CD4-positive, alpha-beta T cell treated with Interferon gamma for 1 hour (primary cell): ENCODE data around the gene CYP24A1.

Experiments
- DNase-seq: peaks from one replicate; pipeline ENCODE4 v3.0.0-alpha.2; 2020

CYP24A1 gene

DNA sequence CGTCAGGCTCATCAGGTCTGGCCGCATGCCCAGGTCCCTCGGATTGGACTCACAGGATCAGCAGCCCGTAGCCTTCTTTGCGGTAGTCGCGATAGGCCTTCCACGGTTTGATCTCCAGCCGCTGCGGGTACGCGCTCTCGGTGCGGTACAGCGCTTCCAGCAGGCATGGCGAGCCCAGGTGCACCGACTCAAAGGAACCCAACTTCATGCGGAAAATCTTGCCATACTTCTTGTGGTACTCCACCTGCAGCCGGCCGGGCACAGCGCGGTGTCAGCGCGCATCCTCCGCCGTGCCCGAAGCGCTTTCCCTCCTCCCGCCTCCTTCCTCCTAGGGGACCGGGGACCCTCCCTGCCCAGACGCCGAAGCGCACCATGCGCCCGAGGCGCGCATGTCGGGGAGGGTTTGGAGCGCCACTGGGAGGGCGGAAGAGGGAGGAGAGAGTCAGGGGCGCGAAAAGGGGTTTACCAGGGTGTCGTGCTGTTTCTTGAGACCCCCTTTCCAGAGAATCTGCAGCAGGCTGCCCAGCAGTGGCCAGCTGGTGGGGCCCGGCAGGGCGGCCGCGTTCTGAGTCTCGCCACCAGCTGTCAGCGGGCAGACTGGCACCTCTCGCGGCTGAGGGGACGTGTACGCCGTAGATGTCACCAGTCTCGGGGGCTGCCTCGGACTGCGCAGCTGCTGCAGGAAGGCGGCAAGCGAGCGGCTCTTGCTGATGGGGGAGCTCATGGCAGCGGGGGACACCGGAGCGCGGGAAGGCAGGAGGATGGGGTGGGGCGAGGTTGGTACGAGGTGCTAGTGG, 732 bp downstream of the CYP24A1 start:
- no peak for DNase-seq

- DNase-seq = no peak
Observed at GRCh38 chr20:54172532-54172855, 1.3 kb downstream of the CYP24A1 start.

GRCh38 chr20:54170963-54171362, 2.8 kb downstream of the CYP24A1 start:
- DNase-seq = no peak

DNA sequence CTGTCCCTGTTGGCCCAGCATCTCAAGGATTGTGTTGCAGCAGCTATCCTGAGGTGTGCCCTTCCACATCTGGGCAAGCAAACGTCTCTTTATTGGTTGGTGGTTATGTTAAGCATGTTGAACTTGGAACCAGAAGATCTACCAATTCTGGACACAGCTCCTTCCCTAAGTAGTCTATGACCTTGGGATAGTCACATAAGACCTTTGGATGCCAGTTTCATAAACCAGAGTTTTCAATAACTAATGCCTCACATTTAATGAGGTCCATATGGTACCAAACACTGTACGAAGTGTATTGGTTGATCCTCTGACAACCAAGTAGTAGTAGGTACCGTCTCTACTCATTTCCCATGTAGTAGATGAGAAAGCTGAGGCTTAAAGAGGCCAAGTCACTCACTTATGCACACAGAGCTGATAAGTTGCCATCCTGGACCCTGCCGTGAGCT, 3.7 kb downstream of the CYP24A1 start:
- no peak for DNase-seq

DNA sequence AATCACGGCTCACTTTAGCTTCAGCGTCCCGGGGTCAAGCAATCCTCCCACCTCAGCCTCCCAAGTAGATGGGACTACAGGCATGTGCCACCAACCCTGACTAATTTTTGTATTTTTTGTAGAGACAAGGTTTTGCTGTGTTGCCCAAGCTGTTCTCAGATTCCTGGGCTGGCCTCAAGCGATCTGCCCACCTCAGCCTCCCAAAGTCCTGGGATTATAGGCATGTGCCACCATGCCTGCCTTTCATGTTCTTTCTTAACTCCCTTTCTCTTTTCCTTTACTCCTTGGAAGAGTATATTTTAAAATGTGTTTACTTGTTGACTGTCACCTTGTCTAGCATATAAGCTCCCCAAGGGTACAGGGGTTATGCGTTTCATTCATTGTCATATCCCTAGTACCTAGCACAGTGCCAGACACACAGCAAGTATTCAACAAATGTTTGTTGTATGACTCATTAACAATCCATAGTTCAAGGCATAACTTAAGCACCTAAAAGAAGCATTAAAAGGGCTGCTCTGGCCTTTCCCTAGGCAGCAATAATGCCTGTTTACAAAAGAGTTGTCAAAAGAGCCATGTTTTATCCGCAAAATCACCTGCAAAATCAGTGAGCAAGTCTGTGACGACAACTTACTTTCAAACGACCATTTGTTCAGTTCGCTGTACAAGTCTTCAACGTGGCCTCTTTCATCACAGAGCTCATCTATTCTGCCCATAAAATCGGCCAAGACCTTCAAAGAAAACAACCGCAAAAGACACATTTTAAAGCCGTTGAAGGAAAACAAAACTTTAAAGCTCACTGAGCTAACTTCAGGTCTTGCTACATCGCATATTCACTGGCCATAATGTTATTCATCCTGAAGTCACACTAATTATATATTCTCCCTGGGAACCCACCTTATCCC, 4.6 kb downstream of the CYP24A1 start:
- no peak for DNase-seq

DNA sequence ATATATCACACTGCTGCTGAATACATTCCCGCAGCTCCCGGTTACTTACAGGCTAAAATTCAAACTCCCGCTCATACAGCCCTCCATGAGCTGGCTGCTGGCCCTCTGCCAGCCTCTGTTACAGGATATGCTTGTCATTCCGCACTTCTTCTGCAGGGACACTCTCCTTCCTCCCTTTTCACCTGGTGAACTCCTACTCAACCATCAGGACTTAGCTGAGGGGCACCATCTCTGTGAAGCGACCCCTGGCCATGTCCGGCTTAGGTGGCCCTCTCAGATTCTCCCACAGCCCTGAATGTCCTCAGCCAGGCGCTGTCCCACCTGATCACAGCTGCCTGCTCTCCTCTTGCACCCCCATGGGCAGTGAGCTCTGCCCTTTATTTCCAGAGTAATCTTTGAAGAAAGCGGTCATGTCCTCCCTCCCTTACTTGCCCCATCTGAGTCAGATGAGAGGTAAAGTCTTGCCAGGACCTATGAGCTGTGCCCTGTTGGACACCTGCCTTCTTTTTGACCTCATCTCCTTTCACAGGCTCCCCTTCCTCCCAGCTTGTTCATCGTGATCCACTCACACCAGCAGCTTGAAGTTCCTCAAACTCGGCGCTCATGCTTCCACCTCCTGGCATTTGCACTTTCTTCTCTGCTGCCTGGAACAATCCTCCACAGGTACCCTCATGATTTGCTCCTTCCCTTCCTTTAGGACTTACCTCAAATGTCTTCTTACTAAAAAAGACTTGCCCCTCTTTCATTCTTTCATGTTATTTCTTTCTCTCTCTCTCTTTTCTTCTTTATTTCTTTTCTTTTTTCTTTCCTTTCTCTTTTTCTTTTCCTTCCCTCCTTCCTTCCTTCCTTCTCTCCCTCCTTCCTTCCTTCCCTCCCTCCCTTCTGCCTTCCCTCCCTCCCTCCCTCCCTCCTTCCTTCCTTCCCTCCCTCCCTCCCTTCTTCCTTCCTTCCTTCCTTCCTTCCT, 5.6 kb downstream of the CYP24A1 start:
- DNase-seq = no peak

DNA sequence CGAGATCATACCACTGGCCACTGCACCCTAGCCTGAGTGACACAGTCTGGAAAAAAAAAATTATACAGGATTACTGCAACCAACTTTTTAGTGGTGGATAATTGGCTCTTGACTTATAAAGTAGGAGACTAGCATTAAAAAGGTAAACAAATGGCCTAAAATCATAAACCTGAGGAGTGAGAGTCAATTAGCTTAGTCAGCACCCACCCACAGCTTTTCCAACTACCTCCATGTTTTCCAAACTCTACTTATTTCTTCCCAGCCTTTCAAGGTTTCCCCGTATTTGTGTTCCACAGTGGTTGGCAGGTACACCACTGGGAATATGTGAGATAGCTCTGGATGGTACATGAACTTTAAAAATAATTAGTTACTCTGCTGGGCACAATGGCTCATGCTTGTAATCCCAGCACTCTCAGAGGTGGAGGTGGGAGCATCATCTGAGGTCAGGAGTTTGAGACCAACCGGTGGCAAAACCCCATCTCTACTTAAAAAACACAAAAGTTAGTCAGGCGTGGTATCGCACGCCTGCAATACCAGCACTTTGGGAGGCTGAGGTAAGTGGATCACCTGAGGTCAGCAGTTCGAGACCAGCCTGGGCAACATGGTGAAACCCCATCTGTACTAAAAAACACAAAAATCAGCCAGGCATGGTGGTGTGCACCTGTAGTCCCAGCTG, 6.7 kb downstream of the CYP24A1 start:
- DNase-seq = no peak

DNA sequence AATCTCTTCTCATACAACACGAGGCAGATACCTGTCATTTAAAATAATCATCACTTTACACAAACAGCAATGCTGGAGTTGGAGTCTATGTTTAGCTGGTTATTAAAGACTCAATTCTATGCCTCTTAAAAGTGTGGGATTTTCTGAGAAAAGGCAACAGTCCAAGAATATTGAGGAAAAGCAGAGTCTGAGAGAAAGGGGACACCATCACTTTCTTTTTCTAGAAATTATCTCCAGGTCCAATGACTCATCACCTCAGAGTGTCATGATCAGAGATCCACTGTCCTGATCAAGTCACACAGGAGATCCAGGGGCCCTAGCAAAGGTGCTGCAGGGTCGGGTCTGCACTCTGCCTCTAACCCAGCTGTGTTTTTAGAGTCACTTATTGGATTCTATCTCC, 8.0 kb downstream of the CYP24A1 start:
- no peak for DNase-seq

- no peak for DNase-seq
Observed at GRCh38 chr20:54165014-54165413, 8.8 kb downstream of the CYP24A1 start.

DNA sequence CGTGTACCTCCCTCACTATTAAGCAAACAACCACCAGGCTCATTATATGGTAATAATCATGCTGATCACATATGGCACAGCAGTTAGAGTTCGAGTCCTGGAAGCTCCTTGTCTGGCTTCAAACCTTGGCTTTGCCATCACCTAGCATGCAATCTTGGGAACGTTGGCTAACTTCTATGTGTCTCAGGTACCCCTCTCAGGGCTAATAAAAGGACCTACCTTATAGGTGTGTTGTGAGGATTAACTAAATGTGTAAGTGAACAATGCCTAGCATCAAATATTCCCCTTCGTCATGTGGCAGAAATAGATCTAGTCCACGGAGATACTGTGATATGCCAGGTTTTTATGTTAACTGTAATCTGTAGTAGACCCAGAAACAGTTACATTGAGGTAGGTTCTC, 10.4 kb downstream of the CYP24A1 start:
- no peak for DNase-seq

DNA sequence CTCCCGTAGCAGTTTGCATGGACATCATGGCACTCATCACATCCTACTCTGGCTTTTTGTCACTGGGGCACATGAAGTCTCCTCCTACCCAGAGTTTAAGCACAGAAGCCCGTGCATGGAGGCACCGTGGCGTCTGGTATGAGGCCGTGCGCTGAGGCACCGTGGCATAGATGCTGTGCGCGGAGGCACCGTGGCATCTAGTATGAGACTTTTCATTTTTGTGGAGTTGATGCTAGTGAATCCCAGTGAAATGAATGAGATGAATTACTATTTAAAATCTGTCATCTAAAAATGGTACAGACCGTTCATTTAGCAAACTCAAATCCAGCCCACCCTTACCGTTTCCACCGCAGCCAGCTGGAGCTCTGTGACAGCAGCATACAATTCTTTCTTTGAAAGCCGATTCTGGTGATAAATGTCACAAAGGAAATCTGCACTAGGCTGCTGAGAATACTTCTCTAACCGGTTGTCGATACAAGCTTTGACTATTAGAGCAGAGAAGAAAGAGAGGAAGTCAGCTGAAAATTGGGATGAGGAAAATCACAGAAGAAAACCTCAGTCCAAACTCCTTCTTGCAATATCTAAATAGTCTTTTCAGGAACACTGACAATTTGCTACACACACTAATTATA, 11.3 kb downstream of the CYP24A1 start:
- no peak for DNase-seq

GRCh38 chr20:54161821-54162149, 12.0 kb downstream of the CYP24A1 start:
- no peak for DNase-seq

DNA sequence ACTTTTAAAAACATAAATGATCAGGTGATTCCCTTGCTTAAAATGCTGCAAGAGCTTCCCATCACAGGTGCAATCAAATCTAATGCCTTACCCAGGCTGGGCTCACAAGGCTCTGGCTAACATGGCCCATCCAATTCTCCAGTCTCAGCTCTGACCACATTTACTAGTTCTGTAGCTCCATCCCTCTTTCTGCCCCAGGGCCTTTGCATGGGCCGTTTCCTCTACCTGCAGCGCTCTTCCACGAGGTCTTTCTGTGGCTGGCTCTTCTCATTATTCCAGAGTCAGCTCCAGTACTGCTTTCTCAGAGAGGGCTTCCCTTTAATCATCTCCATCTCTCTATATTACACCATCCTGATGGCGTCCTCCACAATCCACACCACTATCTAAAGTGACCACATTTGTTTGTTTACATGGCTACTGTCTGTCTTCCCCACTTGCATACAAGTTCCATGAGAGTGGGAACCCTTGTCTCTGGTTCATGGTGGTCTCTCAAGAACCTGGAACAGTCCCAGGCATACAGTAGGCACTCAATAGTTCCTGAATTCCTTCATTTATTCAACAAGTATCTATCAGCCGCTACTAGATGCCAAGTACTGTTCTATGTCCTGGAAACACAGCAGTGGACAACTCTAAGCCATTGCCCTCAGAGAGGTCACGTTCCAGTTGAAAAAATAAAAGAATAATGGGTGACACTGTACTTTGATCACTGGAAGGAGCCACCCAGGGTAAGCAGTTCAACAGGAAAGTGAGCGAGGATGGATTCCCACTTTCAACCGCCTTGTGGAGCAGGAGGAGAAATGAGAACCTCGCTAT, 12.6 kb downstream of the CYP24A1 start:
- no peak for DNase-seq

- no peak for DNase-seq
Observed at GRCh38 chr20:54160065-54161007, 13.4 kb downstream of the CYP24A1 start.

DNA sequence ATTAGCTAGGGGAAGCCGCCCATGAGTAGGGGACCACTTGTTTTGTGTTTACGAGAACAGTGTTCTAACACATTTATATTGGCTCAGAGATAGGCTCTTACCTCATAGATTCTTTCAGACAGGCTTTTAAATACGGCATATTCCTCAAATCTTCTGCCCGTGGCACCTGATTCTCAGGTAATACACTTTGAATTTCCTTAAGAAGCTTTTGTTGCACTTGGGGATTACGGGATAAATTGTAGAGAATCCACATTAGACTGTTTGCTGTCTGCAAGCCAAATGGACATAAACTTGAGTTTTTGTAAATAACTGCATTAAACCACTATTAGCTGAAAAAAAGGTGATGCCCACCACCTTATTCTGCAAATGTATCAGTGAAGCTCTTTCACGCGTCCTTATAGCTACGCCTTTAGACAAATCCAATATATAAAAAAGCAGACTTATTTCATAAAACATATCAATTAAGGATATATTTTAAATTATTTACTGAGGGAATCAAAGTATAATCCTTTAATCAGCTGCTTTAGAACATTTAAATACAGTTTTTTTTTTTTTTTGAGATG, 14.8 kb downstream of the CYP24A1 start:
- no peak for DNase-seq

- no peak for DNase-seq
Observed at GRCh38 chr20:54158226-54158625, 15.6 kb downstream of the CYP24A1 start.

- no peak for DNase-seq
Observed at GRCh38 chr20:54156981-54157835, 16.6 kb downstream of the CYP24A1 start.

- no peak for DNase-seq
Observed at GRCh38 chr20:54156522-54156921, 17.3 kb downstream of the CYP24A1 start.
